Measurements from ENCODE around the gene SPATA32. TPM values are rescaled to one million over a fixed set of nuclear protein-coding genes. Genes with fewer than 3 reads are reported as not detected.

Gene SPATA32
- total RNA-seq, 1 experiment from 2014 or later: not detected

DNA sequence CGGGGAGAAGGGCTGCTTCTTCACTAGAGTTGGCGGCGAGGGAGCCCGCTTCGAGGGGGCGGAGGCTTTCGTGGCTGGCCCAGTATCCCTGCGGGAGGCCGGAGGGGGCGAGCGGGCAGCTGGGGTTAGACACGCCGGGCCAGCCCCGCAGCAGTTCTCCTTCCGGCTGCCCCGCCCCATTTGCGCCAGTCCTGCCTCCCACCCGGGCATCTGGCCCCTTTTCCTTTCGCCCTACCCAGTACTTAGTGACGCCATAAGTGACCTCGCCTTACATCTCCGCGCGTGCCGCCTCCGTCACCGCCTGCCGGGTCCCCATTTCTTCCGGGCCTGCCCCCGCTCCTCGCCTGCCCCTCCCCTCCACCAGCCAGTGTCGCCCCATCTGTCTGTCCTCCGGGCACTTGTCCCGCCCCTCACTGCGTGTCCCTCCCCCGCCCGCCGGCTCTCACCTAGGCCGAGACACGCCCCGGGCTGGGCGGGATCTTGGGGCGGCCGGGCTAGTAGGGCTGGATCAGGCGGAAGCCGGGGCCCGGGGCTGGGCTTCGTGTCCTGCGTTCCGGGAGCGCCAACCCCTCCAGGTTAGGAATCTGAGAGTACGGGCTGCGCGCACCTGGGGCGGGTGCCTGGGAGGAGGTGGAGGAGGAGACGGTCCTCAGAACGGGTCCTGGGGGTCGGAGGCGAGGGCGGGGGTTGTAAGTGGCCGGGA lies 14.3 kb downstream of the SPATA32 start:
- DNase-seq (ENCODE audit: low read depth): peak; percentile 86

DNA sequence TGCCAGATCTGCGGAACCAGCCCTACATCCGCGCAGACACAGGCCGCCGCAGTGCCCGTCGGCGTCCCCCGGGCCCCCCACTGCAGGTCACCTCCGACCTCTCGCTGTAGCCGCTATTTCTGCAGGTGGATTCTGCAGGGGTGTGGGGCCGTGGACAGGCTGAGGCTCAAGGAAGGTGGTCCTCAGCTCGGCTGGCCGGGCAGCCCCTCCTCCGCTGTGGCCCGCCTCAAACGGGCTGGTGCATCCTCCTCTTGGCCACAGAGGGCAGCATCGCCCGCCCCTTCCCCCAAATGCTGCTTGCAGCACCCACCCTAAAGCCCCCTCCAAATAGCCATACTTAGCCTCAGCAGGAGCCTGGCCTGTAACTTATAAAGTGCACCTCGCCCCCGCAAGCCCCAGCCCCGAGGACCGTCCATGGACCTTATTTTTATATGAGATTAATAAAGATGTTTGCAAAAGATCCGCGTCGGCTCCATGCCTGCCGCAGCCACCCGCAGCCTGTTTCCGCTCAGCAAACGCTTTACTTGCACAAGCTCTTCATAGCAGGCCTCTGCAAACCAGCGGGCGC lies 14.9 kb downstream of the SPATA32 start:
- DNase-seq (ENCODE audit: low read depth): no peak

DNA sequence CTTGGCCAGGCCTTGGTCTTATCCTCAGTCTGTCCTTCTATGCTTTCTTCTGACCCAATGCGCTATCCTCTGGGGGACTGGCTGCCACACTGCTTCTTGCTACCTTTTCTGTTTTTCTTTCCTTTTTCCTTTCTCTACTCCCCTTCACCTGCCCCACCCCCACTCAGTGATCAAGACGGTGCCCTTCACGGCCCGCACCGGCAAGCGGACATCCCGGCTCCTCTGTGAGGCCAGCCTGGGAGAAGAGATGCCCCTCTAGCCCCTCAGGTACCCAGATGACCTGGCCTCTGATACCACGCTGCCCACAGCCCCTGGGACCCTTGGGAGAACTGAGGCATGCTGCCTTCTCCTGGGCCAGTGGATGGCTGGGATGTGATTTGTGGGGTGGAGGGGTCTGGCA lies 15.6 kb downstream of the SPATA32 start:
- DNase-seq (ENCODE audit: low read depth): no peak

- DNase-seq (ENCODE audit: low read depth): no peak
Observed at GRCh38 chr17:45244725-45245656, 16.9 kb downstream of the SPATA32 start.

DNA sequence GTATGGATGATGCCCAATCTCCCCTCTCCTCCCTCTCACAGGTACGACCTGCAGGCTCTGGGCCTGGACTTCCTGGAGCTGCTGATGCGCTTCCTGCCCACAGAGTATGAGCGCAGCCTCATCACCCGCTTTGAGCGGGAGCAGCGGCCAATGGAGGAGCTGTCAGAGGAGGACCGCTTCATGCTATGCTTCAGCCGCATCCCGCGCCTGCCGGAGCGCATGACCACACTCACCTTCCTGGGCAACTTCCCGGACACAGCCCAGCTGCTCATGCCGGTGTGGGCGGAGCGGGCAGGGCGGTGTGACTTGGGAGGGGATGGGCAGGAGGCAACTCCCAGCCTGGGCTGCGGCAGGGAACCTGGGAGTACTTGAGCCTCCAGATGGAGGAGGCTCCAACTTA lies 18.1 kb downstream of the SPATA32 start:
- no peak for DNase-seq (ENCODE audit: low read depth)

GRCh38 chr17:45242029-45242414 lies 19.9 kb downstream of the SPATA32 start:
- no peak for DNase-seq (ENCODE audit: low read depth)

DNA sequence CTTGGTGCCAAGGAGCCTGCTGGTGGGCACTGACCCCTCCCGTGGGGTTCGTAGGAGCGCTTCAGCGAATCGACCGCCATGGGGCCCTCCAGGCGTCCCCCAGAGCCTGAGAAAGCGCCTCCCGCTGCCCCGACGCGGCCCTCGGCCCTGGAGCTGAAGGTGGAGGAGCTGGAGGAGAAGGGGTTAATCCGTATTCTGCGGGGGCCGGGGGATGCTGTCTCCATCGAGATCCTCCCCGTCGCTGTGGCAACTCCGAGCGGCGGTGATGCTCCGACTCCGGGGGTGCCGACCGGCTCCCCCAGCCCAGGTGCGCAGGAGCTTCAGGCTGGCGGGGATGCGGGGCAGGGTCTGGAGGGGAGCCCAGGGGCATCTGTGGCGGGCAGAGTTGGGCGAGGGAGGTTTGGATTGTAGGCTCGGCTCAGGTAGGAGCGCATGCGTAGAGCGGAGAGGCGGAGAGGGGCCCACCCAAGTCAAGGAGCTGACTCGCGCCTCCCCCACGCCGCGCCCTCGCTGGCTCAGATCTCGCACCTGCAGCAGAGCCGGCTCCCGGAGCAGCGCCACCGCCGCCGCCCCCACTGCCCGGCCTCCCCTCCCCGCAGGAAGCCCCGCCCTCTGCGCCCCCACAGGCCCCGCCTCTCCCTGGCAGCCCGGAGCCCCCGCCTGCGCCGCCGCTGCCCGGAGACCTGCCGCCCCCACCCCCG lies 20.4 kb downstream of the SPATA32 start:
- DNase-seq (ENCODE audit: low read depth): no peak

DNA sequence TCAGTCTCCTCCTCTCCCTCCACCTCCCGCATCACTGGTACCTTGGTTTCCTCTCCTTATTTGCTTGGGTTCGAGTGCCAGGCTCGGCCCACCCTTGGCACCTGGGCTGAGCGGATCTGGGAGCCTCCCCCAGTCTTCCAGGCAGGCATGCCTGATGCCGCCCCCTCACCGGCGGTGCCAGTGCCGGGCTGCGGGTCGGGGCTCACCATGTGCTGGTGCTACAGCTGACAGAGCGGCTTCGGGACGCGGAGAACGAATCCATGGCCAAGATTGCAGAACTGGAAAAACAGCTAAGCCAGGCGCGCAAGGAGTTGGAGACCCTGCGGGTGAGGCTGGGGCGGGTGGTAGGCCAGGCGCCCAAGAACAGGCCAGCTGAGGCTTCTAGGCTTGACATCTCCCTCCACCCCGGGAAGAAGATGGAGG lies 21.0 kb downstream of the SPATA32 start:
- no peak for DNase-seq (ENCODE audit: low read depth)

GRCh38 chr17:45238155-45238774 lies 23.6 kb downstream of the SPATA32 start:
- DNase-seq (ENCODE audit: low read depth): no peak

- DNase-seq (ENCODE audit: low read depth): no peak
Observed at GRCh38 chr17:45237686-45238085, 24.2 kb downstream of the SPATA32 start.

DNA sequence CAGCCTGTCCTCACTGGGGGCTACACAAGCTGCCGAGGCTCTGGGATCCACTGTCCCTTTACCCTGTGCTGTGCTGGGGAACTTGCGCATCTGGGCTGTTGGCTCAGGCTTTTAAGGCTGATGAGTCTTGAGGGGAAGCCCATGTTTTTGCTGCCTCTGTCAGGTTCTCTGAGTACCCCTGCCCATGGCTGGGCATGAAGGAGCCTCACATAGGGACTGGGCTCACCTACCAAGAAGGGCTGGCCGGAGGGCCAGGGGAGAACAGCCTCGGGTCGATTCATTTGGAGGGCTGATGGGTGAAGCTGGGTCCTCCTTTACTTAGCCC lies 25.6 kb downstream of the SPATA32 start:
- no peak for DNase-seq (ENCODE audit: low read depth)

DNA sequence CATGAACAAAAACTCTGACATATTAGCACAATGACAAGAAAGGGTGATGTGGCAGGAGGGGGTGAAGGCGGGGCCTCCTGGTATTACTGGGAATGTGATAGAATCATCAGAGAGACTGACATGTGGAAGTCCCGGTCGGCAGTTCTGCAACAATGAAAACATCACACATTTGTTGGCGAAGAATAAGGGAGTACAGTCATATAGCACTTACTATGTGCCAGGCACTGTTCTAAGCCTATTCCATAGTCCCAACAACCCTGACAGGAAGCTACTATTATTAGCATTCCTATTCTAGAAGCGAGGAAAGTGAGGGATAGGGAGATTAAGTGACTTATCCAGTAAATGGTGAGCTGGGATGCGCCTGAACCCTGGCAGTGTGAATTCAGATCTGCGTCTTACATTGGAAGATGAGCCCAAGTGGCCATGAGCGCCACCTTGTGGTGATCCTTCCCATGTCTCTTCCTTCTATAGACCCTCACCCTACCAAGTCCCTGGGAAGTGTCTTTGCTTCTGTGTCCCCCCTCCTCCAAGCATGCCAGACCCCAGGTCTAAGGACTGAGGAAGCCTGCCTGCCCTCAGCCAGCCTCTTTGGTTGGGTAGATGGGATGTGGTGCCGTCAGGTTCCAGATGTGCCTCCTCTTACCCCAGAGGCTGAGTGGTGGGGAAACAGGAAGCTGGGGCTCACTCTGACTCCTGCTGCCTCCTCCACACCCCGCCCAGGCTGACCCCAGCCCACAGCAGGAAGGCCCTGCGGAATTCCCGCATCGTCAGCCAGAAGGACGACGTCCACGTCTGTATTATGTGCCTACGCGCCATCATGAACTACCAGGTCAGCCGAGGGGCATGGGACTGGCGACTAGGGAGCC lies 26.2 kb downstream of the SPATA32 start:
- peak; percentile 60 for DNase-seq (ENCODE audit: low read depth)

GRCh38 chr17:45234641-45235415 lies 27.1 kb downstream of the SPATA32 start:
- no peak for DNase-seq (ENCODE audit: low read depth)

DNA sequence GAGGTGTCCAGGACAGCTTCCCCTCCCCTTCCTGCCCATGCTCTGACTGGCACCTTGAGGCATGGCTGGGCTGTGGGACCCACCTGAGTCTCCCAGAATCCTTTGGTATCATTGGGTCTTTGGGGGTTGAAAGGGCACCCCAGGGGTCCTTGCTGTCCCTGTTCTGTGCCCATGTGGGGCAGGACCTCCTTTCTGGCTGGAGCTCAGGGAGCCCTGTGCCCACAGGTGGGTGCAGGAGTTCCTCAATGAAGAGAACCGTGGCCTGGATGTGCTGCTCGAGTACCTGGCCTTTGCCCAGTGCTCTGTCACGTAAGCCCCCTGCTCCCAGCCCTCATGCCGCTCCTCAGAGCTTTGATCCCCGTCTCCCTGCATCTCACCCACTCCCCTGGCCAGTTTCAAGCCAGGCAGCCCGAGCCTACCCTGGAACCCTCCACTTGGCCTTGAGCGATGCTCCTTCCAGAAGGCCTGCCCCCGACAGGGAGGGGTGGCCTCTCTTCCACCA lies 28.4 kb downstream of the SPATA32 start:
- no peak for DNase-seq (ENCODE audit: low read depth)

- no peak for DNase-seq (ENCODE audit: low read depth)
Observed at GRCh38 chr17:45232514-45233422, 29.1 kb downstream of the SPATA32 start.

GRCh38 chr17:45231481-45232116 lies 30.3 kb downstream of the SPATA32 start:
- DNase-seq (ENCODE audit: low read depth): no peak

DNA sequence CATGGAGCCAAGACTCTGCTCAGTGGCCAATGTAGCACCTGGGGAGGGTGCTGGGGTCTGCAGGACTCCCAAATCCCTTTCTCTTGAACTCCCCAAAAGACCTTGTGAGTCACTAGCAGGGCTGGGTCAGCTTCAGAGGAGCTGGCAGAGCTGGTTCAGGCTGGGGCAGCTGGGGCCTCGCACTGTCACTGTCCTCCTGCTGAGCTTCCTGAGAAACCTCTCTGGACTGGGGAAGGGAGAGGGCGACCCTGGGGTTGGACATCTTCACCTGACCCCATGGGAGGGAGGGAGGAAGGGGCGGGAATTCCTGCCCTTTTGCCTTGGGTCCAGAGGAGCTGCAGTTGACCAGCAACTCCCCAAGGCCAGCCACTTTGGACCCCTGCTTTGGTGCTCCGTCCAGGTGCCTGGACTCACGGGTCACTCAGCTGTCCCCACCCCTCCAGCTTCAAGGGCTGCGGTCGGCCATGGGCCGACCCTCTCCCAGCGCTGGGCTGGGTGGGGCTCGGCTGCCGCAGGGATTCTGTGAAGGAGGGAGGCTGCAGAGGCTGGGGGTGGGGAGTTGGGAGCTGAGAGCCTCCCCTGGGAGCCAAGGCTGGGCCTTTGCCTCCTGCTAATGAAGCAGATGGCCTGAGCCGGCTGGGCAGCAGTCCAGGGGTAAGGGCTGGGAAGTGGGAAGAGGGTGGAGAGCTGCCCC lies 31.0 kb downstream of the SPATA32 start:
- DNase-seq (ENCODE audit: low read depth): peak; percentile 57

- no peak for DNase-seq (ENCODE audit: low read depth)
Observed at GRCh38 chr17:45230410-45230786, 31.5 kb downstream of the SPATA32 start.
